Measurements from ENCODE around the gene IGFBP5. TPM values are rescaled to one million over a fixed set of nuclear protein-coding genes. Genes with fewer than 3 reads are reported as not detected.

IGFBP5 gene, protein sequence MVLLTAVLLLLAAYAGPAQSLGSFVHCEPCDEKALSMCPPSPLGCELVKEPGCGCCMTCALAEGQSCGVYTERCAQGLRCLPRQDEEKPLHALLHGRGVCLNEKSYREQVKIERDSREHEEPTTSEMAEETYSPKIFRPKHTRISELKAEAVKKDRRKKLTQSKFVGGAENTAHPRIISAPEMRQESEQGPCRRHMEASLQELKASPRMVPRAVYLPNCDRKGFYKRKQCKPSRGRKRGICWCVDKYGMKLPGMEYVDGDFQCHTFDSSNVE
- not detected for total RNA-seq

DNA sequence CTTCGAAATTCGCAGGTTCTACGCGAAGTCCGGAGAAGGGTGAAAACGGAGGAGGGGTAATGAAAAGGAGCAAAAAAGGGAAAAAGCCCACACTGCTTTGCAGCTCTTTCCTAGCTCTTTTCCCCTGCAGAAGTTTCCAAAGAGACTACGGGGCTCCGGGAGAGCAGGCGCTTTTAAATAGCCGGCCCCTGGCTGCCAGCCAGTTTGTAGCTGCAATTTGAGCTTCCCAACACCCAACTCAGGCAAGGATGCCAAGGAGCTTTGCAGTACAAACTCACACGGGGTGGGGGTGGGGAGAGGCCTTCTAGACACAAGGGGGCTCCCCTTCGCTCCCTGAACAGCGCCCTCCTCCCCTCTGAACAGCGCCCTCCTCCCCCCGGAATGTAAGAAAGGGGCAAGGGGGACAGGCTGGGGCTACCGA is at the start of gene IGFBP5:
Gene IGFBP5 (minus strand): TSS at position 149 of the 421 bp plus-strand sequence. CDS start 774 bp downstream, outside the sequence.
- Mint-ChIP-seq H3K36me3 (ENCODE audit: low read depth) (no peaks in the 10 kb centered on the region), H3K9me3 (no peaks in the 10 kb centered on the region), H3K4me1 (peaks cover 22% of the 10 kb centered on the region), H3K4me3 (no peak within 1 kb of the TSS), H3K27ac (no peak within 1 kb of the TSS), H3K27me3 (peaks cover 58% of the 10 kb centered on the region)
- ChIA-PET CTCF (no interaction called here), POLR2A (interaction anchor here (0.9 kb wide), 1 partner anchor 527 kb away, joined by 3 read pairs; no protein-coding TSS in a partner anchor)
- no peak for DNase-seq

DNA sequence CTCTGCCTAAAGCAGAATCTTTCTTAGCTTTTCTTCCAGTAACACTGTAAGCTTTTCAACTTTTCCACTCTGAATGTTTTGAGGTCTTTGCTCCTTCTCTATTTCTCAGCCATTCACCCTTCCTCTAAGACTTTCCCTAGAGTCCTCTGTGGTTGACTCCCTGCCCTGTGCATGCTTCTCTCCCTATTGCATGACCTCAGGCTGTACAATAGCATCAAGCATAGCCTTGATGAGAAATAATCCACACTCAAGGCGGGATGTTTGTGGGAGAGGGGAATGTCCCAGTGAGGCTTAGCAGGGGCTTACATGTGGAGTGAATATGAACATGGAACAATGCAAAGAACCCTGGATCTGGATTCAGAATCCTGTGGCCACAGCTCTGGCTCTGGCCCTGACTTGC is 48.4 kb upstream of the IGFBP5 start:
- no peaks in the 10 kb centered on the region for H3K4me1 Mint-ChIP-seq
- ChIA-PET CTCF (no interaction called here), POLR2A (no interaction called here)
- H3K9me3 Mint-ChIP-seq, result no peaks in the 10 kb centered on the region
- no peaks in the 10 kb centered on the region for H3K36me3 Mint-ChIP-seq (ENCODE audit: low read depth)
- no peak overlapping the region for H3K4me3 Mint-ChIP-seq
- peaks cover 20% of the 10 kb centered on the region for H3K27me3 Mint-ChIP-seq
- H3K27ac Mint-ChIP-seq, result no peak overlapping the region
- DNase-seq, result no peak

DNA sequence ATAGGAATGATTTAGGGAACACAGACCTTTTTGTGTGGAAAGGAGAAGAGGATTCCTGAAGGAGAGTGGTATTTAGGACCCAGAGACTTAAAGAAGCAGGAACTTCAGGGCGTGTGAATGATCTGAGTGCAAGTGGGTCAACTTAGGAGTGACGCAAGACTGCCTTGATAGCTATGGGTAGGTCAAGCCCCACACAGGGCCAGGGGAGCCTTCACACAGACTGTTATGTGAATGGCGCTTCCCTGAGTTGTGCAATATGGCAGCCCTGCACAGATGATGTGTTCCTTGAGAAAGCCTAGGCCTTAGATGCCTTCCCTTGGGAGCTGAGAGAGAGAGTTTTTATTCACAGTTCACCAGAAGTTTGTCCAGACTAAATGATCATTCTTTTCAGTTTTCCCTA is 47.1 kb upstream of the IGFBP5 start:
- POLR2A ChIA-PET, result no interaction called here
- H3K36me3 Mint-ChIP-seq (ENCODE audit: low read depth), result no peaks in the 10 kb centered on the region
- H3K27me3 Mint-ChIP-seq, result peaks cover 11% of the 10 kb centered on the region
- H3K4me1 Mint-ChIP-seq, result no peaks in the 10 kb centered on the region
- no peaks in the 10 kb centered on the region for H3K9me3 Mint-ChIP-seq
- CTCF ChIA-PET, result no interaction called here
- H3K4me3 Mint-ChIP-seq, result no peak overlapping the region
- H3K27ac Mint-ChIP-seq, result no peak overlapping the region
- DNase-seq, result no peak

DNA sequence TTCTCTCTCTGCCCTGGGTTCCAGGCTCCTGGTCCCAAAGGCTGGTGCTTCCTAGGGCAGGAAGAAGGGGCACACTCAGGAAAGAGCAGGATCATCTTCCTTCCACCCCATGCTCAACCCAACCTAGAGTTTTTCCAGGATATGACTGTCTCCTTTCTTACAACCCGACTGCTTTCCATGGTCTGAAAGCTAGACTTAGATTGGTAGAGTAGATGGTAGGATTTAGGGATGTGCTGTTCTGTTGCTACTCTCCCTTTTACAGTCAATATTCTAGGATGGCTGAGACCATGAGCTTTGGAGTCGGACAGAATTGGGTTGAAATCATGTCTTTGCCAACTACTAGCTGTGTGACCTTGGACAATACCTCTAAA is 45.9 kb upstream of the IGFBP5 start:
- Mint-ChIP-seq H3K36me3 (ENCODE audit: low read depth) (no peaks in the 10 kb centered on the region), H3K4me3 (no peak overlapping the region), H3K27ac (no peak overlapping the region), H3K9me3 (no peaks in the 10 kb centered on the region), H3K27me3 (peaks cover 10% of the 10 kb centered on the region), H3K4me1 (no peaks in the 10 kb centered on the region)
- no peak for DNase-seq
- ChIA-PET POLR2A (no interaction called here), CTCF (no interaction called here)

DNA sequence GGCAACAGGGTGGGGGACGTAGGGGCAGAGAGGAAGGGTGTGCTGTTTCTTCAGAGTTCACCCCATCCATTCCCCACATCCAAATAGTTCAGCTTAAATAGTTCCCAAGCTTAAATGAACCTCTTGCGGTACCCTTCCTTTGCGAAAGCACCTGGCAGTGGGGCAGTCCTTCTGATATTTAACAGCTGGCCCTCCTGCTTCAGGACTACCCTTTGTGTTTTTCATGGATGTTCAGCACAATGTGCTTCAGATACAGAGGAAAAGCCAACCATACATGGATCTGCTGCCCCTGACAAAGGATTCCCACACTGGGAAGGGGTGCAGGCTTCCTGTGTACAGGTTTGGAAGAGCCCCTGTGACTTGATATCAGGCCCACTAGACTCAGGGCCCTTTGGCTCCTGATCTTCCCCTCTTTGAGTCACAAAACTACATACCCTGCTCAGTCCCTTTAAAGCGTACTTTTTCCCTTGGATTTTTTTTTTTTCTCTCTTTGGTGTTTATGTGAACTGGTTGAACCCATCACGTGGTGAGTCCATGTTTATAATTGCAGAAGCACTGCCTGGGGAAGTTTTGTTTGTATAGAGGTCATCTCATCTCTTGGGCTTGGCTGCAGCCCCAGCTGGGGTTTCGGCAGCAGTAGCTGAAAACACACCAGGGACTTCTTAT is 45.3 kb upstream of the IGFBP5 start:
- ChIA-PET CTCF (no interaction called here), POLR2A (no interaction called here)
- no peak overlapping the region for H3K4me3 Mint-ChIP-seq
- H3K36me3 Mint-ChIP-seq (ENCODE audit: low read depth), result no peaks in the 10 kb centered on the region
- DNase-seq, result no peak
- H3K9me3 Mint-ChIP-seq, result no peaks in the 10 kb centered on the region
- no peak overlapping the region for H3K27ac Mint-ChIP-seq
- no peaks in the 10 kb centered on the region for H3K4me1 Mint-ChIP-seq
- H3K27me3 Mint-ChIP-seq, result peaks cover 10% of the 10 kb centered on the region

DNA sequence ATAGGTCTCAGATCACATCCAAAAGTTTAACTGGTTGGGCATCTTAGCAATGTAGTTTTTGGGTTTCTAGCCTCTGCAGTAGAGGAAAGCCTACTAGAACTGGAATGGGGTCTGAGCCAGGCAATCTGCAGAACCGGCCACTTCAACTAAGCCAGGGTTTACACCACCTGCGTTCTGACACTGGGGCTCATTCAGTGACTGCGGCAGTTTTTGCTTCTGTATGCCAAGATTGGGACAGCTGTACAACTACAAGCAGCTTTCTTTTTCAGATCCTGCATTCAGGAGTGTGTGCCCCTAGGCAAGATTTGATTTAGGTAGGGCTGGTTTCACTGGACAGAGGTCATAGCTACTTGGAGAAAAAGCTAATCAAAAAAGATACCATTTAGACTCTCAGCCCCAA is 43.7 kb upstream of the IGFBP5 start:
- Mint-ChIP-seq H3K9me3 (no peaks in the 10 kb centered on the region), H3K4me1 (no peaks in the 10 kb centered on the region), H3K27me3 (peaks cover 10% of the 10 kb centered on the region), H3K27ac (no peak overlapping the region), H3K4me3 (no peak overlapping the region), H3K36me3 (ENCODE audit: low read depth) (no peaks in the 10 kb centered on the region)
- ChIA-PET CTCF (no interaction called here), POLR2A (no interaction called here)
- DNase-seq, result no peak

DNA sequence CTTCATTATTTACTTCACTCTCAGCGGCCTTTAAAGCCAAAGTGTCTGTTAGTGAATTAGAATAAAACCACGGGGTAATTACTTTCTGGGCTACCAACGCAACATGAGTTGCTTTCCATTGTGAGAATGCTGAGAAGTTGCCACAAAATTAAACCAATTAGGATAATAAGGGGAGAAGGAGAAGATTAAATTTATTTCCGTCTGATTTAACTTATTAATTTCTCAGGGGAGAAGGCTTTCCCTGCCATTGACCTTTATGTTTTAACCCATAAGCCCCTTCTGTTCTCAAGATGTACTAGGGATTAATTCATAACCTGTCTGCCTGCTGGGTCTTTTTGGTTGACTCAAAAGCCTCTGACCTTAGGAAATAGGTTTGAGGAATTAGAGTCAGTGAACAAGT is 42.3 kb upstream of the IGFBP5 start:
- ChIA-PET POLR2A (no interaction called here), CTCF (interaction anchor here (1.0 kb wide), 1 partner anchor 9 kb away, joined by 3 read pairs; no protein-coding TSS in a partner anchor)
- no peak for DNase-seq
- no peak overlapping the region for H3K4me3 Mint-ChIP-seq
- H3K9me3 Mint-ChIP-seq, result no peaks in the 10 kb centered on the region
- H3K27ac Mint-ChIP-seq, result no peak overlapping the region
- H3K36me3 Mint-ChIP-seq (ENCODE audit: low read depth), result no peaks in the 10 kb centered on the region
- H3K27me3 Mint-ChIP-seq, result peaks cover 10% of the 10 kb centered on the region
- no peaks in the 10 kb centered on the region for H3K4me1 Mint-ChIP-seq

DNA sequence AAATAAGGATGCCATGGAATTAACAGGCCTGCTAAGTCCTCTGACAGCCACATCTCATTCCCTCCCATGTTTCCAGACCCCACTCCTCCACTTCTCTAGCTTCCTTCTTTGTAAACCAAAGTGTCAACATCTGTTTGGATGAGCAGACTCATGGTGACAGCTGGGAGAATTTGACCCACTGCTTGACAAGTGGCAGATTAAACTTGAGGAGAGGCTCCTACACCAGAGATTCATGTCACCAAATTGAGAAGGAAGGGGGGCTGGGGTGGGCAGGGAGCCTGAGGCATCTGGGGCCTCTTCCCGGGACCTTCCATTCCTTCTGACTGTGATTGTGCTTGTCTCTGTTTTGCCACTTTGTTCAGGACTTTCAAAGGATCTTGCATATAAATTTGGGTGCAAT is 41.0 kb upstream of the IGFBP5 start:
- Mint-ChIP-seq H3K27me3 (peaks cover 10% of the 10 kb centered on the region), H3K9me3 (no peaks in the 10 kb centered on the region), H3K27ac (no peak overlapping the region), H3K4me1 (no peaks in the 10 kb centered on the region), H3K36me3 (ENCODE audit: low read depth) (no peaks in the 10 kb centered on the region), H3K4me3 (no peak overlapping the region)
- ChIA-PET POLR2A (no interaction called here), CTCF (interaction anchor here (0.5 kb wide), 1 partner anchor 601 kb away, joined by 3 read pairs; no protein-coding TSS in a partner anchor)
- no peak for DNase-seq

DNA sequence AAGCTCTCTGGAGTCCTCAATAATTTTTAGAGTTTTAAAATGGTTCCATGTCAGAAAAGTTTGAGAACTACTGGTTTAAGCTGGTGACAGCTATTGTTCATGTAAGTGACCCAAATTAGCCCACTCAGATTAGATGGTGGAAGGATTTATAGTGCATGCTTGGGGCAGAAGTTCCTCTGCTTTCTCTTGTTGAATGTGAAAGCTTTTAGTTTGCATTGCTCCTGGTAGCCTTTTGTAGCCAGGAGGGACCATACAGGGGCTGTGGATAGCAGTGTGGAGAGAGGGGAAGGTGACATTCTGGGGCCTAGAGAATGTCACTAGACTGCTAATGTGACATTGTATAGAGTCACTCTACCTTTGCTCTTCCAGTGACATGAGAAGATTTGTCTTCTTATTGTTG is 40.3 kb upstream of the IGFBP5 start:
- H3K27ac Mint-ChIP-seq, result no peak overlapping the region
- peaks cover 7% of the 10 kb centered on the region for H3K27me3 Mint-ChIP-seq
- H3K36me3 Mint-ChIP-seq (ENCODE audit: low read depth), result no peaks in the 10 kb centered on the region
- DNase-seq, result no peak
- ChIA-PET CTCF (interaction anchor here (0.5 kb wide), 1 partner anchor 602 kb away, joined by 3 read pairs; no protein-coding TSS in a partner anchor), POLR2A (no interaction called here)
- H3K9me3 Mint-ChIP-seq, result no peaks in the 10 kb centered on the region
- no peaks in the 10 kb centered on the region for H3K4me1 Mint-ChIP-seq
- no peak overlapping the region for H3K4me3 Mint-ChIP-seq

DNA sequence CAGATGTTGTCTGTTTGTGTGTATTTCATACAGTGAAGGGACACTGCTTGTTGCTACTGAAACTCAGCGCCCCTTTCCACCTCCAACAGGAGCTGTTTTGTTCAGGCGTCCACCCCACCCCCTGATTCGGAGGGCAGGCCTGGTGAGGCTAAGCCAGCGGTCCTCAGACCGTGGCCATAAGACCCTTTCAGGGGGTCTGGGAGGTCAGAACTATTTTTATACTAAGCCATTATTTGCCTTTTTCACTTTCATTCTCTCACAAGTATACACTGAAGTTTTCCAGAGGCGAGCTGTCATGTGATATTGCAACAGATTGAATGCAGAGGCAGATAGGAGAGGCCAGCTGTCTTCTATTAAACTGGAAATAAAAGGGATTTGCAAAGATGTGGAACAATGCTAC is 39.7 kb upstream of the IGFBP5 start:
- no peak for DNase-seq
- Mint-ChIP-seq H3K9me3 (no peaks in the 10 kb centered on the region), H3K4me1 (no peaks in the 10 kb centered on the region), H3K36me3 (ENCODE audit: low read depth) (no peaks in the 10 kb centered on the region), H3K27me3 (peaks cover 7% of the 10 kb centered on the region), H3K27ac (no peak overlapping the region), H3K4me3 (no peak overlapping the region)
- ChIA-PET POLR2A (no interaction called here), CTCF (no interaction called here)

DNA sequence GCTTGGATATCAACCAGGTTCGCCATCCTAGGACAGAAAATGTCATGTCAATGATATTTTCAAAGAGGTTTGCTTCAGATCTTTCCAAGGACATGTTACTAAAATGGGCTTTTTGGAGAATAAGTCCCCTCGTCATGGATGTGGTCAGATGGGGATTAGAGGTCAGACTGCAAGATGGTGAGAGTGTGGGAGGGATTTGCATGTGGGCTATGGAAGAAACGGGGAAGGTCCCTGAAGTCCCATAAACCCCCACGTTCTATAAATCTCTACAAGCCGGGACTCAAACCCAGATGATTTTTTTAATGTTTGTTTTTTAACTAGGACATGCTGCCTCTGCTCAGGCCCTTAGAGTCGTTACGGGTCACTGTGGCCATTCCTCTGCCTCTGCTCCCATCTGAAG is 37.7 kb upstream of the IGFBP5 start:
- Mint-ChIP-seq H3K4me3 (no peak overlapping the region), H3K4me1 (no peaks in the 10 kb centered on the region), H3K36me3 (ENCODE audit: low read depth) (no peaks in the 10 kb centered on the region), H3K27me3 (peaks cover 4% of the 10 kb centered on the region), H3K27ac (no peak overlapping the region), H3K9me3 (no peaks in the 10 kb centered on the region)
- DNase-seq, result no peak
- POLR2A ChIA-PET, result no interaction called here
- CTCF ChIA-PET, result no interaction called here

DNA sequence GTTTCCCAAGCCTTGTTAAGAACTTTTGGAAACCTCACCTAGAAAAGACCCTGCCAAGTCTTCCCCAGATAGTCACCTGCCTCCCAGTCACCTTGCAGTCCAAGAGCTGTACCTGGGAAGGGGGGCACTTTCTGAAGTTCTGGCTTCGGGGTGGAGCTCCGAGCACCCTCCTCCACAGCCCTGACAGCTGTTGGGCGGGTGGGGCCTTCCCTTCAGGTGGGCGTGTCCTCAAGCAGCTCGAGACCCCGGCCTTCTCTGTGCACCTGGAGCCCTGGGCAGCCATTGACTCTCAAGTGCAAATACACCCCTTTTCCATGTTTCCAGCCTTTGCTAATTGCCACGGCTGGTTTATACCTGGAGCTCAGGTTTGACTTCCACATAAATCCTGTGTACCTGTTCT is 37.0 kb upstream of the IGFBP5 start:
- CTCF ChIA-PET, result no interaction called here

DNA sequence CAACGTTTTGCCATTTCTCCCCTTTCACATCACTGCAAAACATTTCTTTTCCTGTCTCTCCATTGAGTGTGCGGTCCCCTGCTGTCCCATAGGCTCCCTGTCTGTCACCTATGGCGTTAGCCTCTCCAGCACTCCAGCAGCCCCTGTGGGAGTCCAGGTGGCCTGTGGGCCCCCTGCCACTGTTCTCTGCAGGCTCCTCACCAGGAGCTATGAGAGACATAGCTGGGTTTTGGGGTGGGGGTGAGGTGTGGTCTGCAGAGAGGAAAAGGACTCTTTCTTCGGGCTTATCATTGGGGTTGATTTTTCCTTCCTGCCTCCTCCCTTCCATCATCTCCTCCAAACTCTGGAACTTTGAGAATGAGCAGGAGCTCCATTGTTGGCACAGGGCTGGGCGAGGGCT is 36.1 kb upstream of the IGFBP5 start:
- DNase-seq, result no peak
- Mint-ChIP-seq H3K27me3 (no peaks in the 10 kb centered on the region), H3K4me3 (no peak overlapping the region), H3K27ac (no peak overlapping the region), H3K9me3 (no peaks in the 10 kb centered on the region), H3K4me1 (no peaks in the 10 kb centered on the region), H3K36me3 (ENCODE audit: low read depth) (no peaks in the 10 kb centered on the region)
- POLR2A ChIA-PET, result no interaction called here
- CTCF ChIA-PET, result no interaction called here

More for the DNA sequence above, 37.0 kb upstream of the IGFBP5 start:
- POLR2A ChIA-PET, result no interaction called here
- no peaks in the 10 kb centered on the region for H3K4me1 Mint-ChIP-seq
- no peaks in the 10 kb centered on the region for H3K36me3 Mint-ChIP-seq (ENCODE audit: low read depth)
- H3K27me3 Mint-ChIP-seq, result peaks cover 4% of the 10 kb centered on the region
- no peak overlapping the region for H3K4me3 Mint-ChIP-seq
- no peak overlapping the region for H3K27ac Mint-ChIP-seq
- no peak for DNase-seq
- H3K9me3 Mint-ChIP-seq, result no peaks in the 10 kb centered on the region

DNA sequence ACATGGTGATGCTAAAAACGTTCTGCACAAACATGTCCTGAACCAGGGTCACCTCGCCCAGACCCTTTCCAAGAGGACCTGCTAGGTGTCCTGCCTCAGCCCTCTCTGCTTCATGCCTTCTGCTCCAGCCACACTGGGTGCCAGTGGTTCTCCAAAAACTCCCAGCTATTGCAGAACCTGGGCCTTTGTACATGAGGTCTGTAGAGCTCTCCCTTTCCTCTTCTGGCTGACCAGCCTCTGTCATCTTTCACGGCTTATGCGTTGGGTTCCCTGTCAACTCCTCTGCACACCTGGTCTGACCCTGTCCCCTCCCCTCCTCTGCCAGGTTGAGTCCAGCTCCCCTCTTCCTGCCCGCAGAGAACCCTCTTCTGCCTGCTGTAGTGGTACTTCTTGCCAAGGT is 35.5 kb upstream of the IGFBP5 start:
- no peak overlapping the region for H3K27ac Mint-ChIP-seq
- no peak overlapping the region for H3K4me3 Mint-ChIP-seq
- H3K36me3 Mint-ChIP-seq (ENCODE audit: low read depth), result no peaks in the 10 kb centered on the region
- no peaks in the 10 kb centered on the region for H3K4me1 Mint-ChIP-seq
- H3K27me3 Mint-ChIP-seq, result no peaks in the 10 kb centered on the region
- no peak for DNase-seq
- H3K9me3 Mint-ChIP-seq, result no peaks in the 10 kb centered on the region
- CTCF ChIA-PET, result no interaction called here
- POLR2A ChIA-PET, result no interaction called here

All from activated CD4-positive, alpha-beta memory T cell treated with anti-CD3 and anti-CD28 coated beads, Interleukin-2, amount 10 ng/mL, durations not matched to agents 7 days and 5 days (primary cell).